ENCODE data around the gene RSPRY1.

Gene RSPRY1

GRCh38 chr16:57260294-57260929, 74.3 kb downstream of the RSPRY1 start:
- DNase-seq (ENCODE audit: extremely low spot score), result peak; percentile 68
- ChIA-PET POLR2A (interaction anchor here (0.8 kb wide), 1 partner anchor 15 kb away, joined by 3 read pairs; no protein-coding TSS in a partner anchor), CTCF (interaction anchor here (1.2 kb wide), 2 partner anchors 9 to 156 kb away, joined by 3 to 5 read pairs; no protein-coding TSS in a partner anchor)
- no peak for TF ChIP-seq CTCF (IDR thresholded peaks at IDR 0.05; ENCODE audit: control extremely low read depth, extremely low read depth, low read depth, missing control alignments)

DNA sequence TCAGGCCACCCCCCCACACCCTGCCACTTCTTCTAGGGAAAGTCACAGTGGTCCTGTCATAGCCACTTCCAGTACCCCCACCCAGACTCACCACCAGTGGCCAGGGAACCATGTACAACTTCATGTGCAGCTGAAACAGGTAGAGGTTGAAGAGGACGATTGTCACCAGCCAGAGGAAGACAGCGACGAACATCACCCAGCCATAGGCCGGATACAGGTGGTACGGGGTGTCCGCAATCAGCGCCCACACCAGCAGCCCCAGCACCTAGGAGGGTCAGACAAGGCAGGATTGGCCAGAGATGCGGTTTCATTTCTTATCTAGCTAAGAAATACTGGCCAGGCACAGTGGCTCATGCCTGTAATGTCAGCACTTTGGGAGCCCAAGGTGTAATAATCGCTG, 75.7 kb downstream of the RSPRY1 start:
- POLR2A ChIA-PET, result no interaction called here
- CTCF ChIA-PET, result interaction anchor here (1.2 to 1.4 kb wide), 2 partner anchors 11 to 19 kb away, joined by 3 to 4 read pairs; no protein-coding TSS in a partner anchor

DNA sequence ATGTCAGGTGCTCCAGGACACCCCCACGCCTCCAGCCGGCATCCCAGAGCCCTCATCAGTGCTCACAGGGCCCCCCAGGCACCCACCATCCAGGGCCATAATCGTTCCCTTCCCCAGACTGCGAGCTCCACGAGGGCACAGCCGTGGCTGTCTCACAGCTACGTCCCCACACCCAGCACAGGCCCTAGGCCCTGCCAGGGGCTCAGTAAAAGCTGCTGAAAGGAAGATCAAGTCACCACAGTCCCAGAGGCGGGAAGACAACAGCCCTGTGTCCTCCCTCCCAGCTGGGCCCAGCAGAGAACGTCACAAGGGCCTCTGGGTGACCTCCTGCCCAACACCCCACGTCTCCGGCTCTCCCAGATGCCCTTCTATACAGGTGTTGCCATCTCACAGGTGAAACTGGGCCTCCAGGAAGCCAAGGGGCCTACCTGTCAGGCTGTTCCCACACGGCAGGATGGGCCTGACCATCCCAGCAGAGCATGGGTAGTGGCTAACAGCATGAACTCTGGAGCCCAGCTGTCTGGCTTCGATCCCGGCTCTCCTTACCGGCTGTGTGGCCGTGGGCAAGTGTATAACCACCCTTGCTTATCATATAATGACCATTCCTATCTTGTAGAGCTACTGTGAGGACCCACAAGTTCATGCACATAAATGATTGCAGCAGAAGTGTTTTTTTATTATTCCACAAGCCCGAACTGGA, 76.9 kb downstream of the RSPRY1 start:
- CTCF ChIA-PET, result interaction anchor here (1.0 to 2.2 kb wide), 3 partner anchors 10 to 167 kb away, joined by 3 to 5 read pairs (median 3); no protein-coding TSS in a partner anchor
- no peak for TF ChIP-seq CTCF (IDR thresholded peaks at IDR 0.05; ENCODE audit: control extremely low read depth, extremely low read depth, low read depth, missing control alignments)
- no peak for DNase-seq (ENCODE audit: extremely low spot score)
- POLR2A ChIA-PET, result interaction anchor here (0.6 kb wide), 1 partner anchor 17 kb away, joined by 4 read pairs; no protein-coding TSS in a partner anchor

More for the DNA sequence above, 75.7 kb downstream of the RSPRY1 start:
- no peak for DNase-seq (ENCODE audit: extremely low spot score)
- no peak for TF ChIP-seq CTCF (IDR thresholded peaks at IDR 0.05; ENCODE audit: control extremely low read depth, extremely low read depth, low read depth, missing control alignments)

- POLR2A ChIA-PET, result no interaction called here
- no peak for DNase-seq (ENCODE audit: extremely low spot score)
- CTCF ChIA-PET, result interaction anchor here (0.8 to 2.2 kb wide), 4 partner anchors 10 to 167 kb away, joined by 3 to 5 read pairs (median 3); no protein-coding TSS in a partner anchor
- TF ChIP-seq CTCF (IDR thresholded peaks at IDR 0.05; ENCODE audit: control extremely low read depth, extremely low read depth, low read depth, missing control alignments), result no peak
Observed at GRCh38 chr16:57263541-57264351, 77.6 kb downstream of the RSPRY1 start.

DNA sequence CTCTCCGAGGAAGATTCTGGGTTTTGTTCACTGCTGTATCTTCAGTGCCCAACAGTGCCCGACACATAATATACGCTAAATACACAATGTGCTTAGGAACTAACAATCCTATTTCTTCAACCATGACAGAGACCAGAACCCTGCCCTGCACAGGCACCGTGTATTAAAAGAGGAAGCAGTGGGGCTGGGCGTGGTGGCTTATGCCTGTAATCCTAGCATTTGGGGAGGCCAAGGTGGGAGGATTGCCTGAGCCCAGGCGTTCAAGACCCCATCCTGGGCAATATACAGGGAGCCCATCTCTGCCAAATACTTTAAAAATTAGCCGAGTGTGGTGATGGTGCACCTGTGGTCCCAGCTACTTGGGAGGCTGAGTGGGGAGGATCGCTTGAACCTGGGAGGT, 78.3 kb downstream of the RSPRY1 start:
- DNase-seq (ENCODE audit: extremely low spot score), result no peak
- TF ChIP-seq CTCF (IDR thresholded peaks at IDR 0.05; ENCODE audit: control extremely low read depth, extremely low read depth, low read depth, missing control alignments), result no peak
- CTCF ChIA-PET, result interaction anchor here (0.8 to 2.2 kb wide), 2 partner anchors 13 to 19 kb away, joined by 3 to 5 read pairs; no protein-coding TSS in a partner anchor
- POLR2A ChIA-PET, result no interaction called here

DNA sequence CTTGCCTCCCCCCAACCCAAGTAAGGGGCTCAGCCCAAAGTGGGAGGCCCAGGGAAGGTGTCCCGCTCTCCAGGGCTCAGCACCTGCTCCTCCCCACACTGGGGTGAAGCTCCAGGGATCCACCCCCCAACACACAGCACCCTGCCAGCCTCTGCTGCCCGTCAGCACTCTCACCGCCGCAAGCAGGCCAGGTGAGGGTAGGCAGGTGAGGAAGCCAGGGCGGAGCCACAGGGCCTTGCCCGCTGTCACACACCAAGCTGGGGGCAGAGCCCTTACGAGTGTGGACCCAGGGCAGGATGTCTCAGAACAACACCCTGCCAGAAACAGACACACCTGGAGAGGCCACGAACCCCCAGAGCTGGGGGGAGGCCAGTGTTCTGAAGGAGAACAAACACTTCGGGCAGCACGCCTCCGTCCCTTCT, 78.8 kb downstream of the RSPRY1 start:
- POLR2A ChIA-PET, result no interaction called here

More for the DNA sequence above, 78.8 kb downstream of the RSPRY1 start:
- CTCF ChIA-PET, result interaction anchor here (1.5 kb wide), 1 partner anchor 153 kb away, joined by 6 read pairs; no protein-coding TSS in a partner anchor
- TF ChIP-seq CTCF (IDR thresholded peaks at IDR 0.05; ENCODE audit: control extremely low read depth, extremely low read depth, low read depth, missing control alignments), result no peak
- no peak for DNase-seq (ENCODE audit: extremely low spot score)

All from GM10248 (cell line).